Loucy (cell line): Measurements from ENCODE around the gene SERPINE3.

Source experiments
- CTCF ChIP-seq: fragments of 200-600 bp; sonication (generic); conservative IDR thresholded peaks from 2 replicates; pipeline ENCODE4 v1.5.1; 2014; ENCODE audit warnings: mild to moderate bottlenecking, antibody characterized with exemption, low read length
- EZH2phosphoT487 ChIP-seq: fragments of 200-600 bp; IDR thresholded peaks from 2 replicates; pipeline ENCODE4 v1.6.1; 2018; ENCODE audit warnings: antibody characterized with exemption, mild to moderate bottlenecking, moderate library complexity, borderline replicate concordance

DNA sequence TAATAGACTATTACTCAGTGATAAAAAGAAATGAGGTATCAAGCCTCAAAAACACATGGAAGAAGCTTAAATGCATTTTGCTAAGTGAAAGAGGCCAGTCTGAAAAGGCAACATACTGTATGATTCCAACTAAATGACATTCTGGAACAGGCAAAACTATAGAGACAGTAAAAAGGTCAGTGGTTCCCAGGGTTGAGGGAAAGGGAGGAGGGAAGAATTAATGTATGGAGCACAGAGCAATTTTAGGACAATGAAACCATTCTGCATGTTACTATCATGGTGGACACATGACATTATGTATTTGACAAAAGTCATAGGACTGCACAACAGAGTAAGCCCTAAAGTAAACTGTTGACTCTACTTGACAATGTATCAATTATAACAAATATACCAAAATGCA is 5.7 kb upstream of the SERPINE3 start:
- no peak for TF ChIP-seq CTCF
- TF ChIP-seq EZH2phosphoT487: no peak
